Esophagus squamous epithelium (tissue), 5 donors: ENCODE data around the gene FNBP1L. TPM values are rescaled to one million over a fixed set of nuclear protein-coding genes. Genes with fewer than 3 reads are reported as not detected.

ENCODE experiments used
- DNase-seq: peaks from one replicate; lab custom pipeline; 2025; lab: John Stamatoyannopoulos, UW
- H3K27ac ChIP-seq, 4 donors: fragments of 200-600 bp; sonication (generic); one replicate each; pipeline ENCODE4 v1.5.1; 2016 to 2019; ENCODE audit warnings: mild to moderate bottlenecking in 1 of 4
- H3K27me3 ChIP-seq, 4 donors: fragments of 200-600 bp; sonication (generic); 1 replicate in 3 of 4; 2 replicates in 1 of 4; pipeline versions ENCODE4 v1.5.1 to v1.6.0; 2017 to 2021; ENCODE audit warnings: antibody characterized with exemption in 1 of 4
- H3K36me3 ChIP-seq, 3 donors: fragments of 200-600 bp; sonication (generic); one replicate each; pipeline ENCODE4 v1.5.1; 2016 to 2019
- H3K4me1 ChIP-seq, 3 donors: fragments of 200-600 bp; sonication (generic); one replicate each; pipeline ENCODE4 v1.5.1; 2017 to 2019
- H3K4me3 ChIP-seq, 4 donors: fragments of 200-600 bp; sonication (generic); 1 replicate in 3 of 4; 2 replicates in 1 of 4; pipeline ENCODE4 v1.5.1; 2016 to 2019; ENCODE audit warnings: mild to moderate bottlenecking in 2 of 4, moderate library complexity in 1 of 4
- H3K9me3 ChIP-seq, 3 donors: fragments of 200-600 bp; sonication (generic); one replicate each; pipeline ENCODE4 v1.5.1; 2016 to 2019
- POLR2A ChIP-seq, 4 donors: fragments of 450-650 bp; IDR thresholded peaks; one replicate each; pipeline ENCODE4 v1.6.1; 2017; ENCODE audit warnings: antibody characterized with exemption in 4 of 4, mild to moderate bottlenecking in 4 of 4, moderate library complexity in 3 of 4
- WGBS, 2 donors: methylation state at CpG; one replicate each; pipeline ENCODE4 v1.1.5; 2018; 5-methylcytosine and 5-hydroxymethylcytosine counted together
- intact Hi-C: fragments of 100-400 bp; cut with DNase I; formaldehyde crosslinking; loops from one replicate; pipeline ENCODE4 v1.15.0; 2022
- total RNA-seq, 4 donors: library from RNA; depleted of rRNA; stranded (reverse); fragments of >200 nt; gene quantifications; one replicate each; pipeline ENCODE4 v1.1.0, GENCODE V29; 2016
- TF ChIP-seq, protein P1 (sequence below), 6 experiments: fragments of 450-650 bp in 4 of 6; fragments of 200-600 bp in 2 of 6; sonication (generic) in 2 of 6; IDR thresholded peaks; one replicate each; pipeline ENCODE4 v1.5.1; 2016 to 2019; ENCODE audit warnings: antibody characterized with exemption in 6 of 6, mild to moderate bottlenecking in 4 of 6, moderate library complexity in 4 of 6
- donor health status: DM: yes; HTN: yes; CAD: no.

The FNBP1L gene
- total RNA-seq, 4 donors from 2014 or later = 7.5 to 14.2 (median 9.0) TPM

GRCh38 chr1:93599479-93599878 lies 151.6 kb downstream of the FNBP1L start:
- H3K27ac ChIP-seq = no peak overlapping the region
- H3K4me1 ChIP-seq = peaks cover 0 to 59% (median 27%) of the 10 kb centered on the region in 3 donors
- no peaks in the 10 kb centered on the region for H3K36me3 ChIP-seq
- no peaks in the 10 kb centered on the region for H3K27me3 ChIP-seq
- no peaks in the 10 kb centered on the region for H3K9me3 ChIP-seq
- no peak for DNase-seq
- intact Hi-C loops = no loop called here
- TF ChIP-seq POLR2A (IDR thresholded peaks at IDR 0.05) = no peak
- TF ChIP-seq, protein P1, sequence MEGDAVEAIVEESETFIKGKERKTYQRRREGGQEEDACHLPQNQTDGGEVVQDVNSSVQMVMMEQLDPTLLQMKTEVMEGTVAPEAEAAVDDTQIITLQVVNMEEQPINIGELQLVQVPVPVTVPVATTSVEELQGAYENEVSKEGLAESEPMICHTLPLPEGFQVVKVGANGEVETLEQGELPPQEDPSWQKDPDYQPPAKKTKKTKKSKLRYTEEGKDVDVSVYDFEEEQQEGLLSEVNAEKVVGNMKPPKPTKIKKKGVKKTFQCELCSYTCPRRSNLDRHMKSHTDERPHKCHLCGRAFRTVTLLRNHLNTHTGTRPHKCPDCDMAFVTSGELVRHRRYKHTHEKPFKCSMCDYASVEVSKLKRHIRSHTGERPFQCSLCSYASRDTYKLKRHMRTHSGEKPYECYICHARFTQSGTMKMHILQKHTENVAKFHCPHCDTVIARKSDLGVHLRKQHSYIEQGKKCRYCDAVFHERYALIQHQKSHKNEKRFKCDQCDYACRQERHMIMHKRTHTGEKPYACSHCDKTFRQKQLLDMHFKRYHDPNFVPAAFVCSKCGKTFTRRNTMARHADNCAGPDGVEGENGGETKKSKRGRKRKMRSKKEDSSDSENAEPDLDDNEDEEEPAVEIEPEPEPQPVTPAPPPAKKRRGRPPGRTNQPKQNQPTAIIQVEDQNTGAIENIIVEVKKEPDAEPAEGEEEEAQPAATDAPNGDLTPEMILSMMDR (IDR thresholded peaks at IDR 0.05) = no peak
- no peak overlapping the region for H3K4me3 ChIP-seq
- 93 to 98% methylated on average over 5 to 6 of the region's 6 CpGs for WGBS, 2 donors

GRCh38 chr1:93600663-93601062 lies 152.7 kb downstream of the FNBP1L start:
- peaks cover 0 to 51% (median 26%) of the 10 kb centered on the region in 3 donors for H3K4me1 ChIP-seq
- no peaks in the 10 kb centered on the region for H3K36me3 ChIP-seq
- WGBS, 2 donors = 60 to 100% methylated on average over 1 to 2 of the region's 2 CpGs
- intact Hi-C loops = no loop called here
- no peak overlapping the region for H3K27ac ChIP-seq
- TF ChIP-seq POLR2A (IDR thresholded peaks at IDR 0.05) = no peak
- TF ChIP-seq, protein P1 (IDR thresholded peaks at IDR 0.05) = no peak
- no peaks in the 10 kb centered on the region for H3K27me3 ChIP-seq
- H3K4me3 ChIP-seq = no peak overlapping the region
- DNase-seq = no peak
- no peaks in the 10 kb centered on the region for H3K9me3 ChIP-seq

- DNase-seq = no peak
- WGBS, 2 donors = 67 to 80% methylated on average over 1 of the region's 1 CpG
- intact Hi-C loops = no loop called here
- Histone ChIP-seq H3K4me1 (peaks cover 0 to 46% (median 19%) of the 10 kb centered on the region in 3 donors), H3K27ac (no peak overlapping the region), H3K4me3 (no peak overlapping the region), H3K36me3 (no peaks in the 10 kb centered on the region), H3K9me3 (no peaks in the 10 kb centered on the region), H3K27me3 (no peaks in the 10 kb centered on the region)
- TF ChIP-seq POLR2A (IDR thresholded peaks at IDR 0.05) = no peak
- TF ChIP-seq, protein P1 (IDR thresholded peaks at IDR 0.05) = no peak
Observed at GRCh38 chr1:93601686-93602085, 153.8 kb downstream of the FNBP1L start.

GRCh38 chr1:93602101-93602500 lies 154.2 kb downstream of the FNBP1L start:
- no peak for TF ChIP-seq POLR2A (IDR thresholded peaks at IDR 0.05)
- TF ChIP-seq, protein P1 (IDR thresholded peaks at IDR 0.05) = no peak
- peaks cover 0 to 42% (median 18%) of the 10 kb centered on the region in 3 donors for H3K4me1 ChIP-seq
- no peaks in the 10 kb centered on the region for H3K9me3 ChIP-seq
- H3K27me3 ChIP-seq = no peaks in the 10 kb centered on the region
- intact Hi-C loops = no loop called here
- 78 to 100% methylated on average over 3 to 4 of the region's 4 CpGs for WGBS, 2 donors
- DNase-seq = no peak
- H3K36me3 ChIP-seq = no peaks in the 10 kb centered on the region
- H3K4me3 ChIP-seq = no peak overlapping the region
- H3K27ac ChIP-seq = no peak overlapping the region

- Histone ChIP-seq H3K36me3 (no peaks in the 10 kb centered on the region), H3K4me1 (peaks cover 0 to 36% (median 9%) of the 10 kb centered on the region in 3 donors), H3K9me3 (no peaks in the 10 kb centered on the region), H3K4me3 (no peak overlapping the region), H3K27me3 (no peaks in the 10 kb centered on the region), H3K27ac (no peak overlapping the region)
- no peak for TF ChIP-seq POLR2A (IDR thresholded peaks at IDR 0.05)
- TF ChIP-seq, protein P1 (IDR thresholded peaks at IDR 0.05) = no peak
- WGBS, 2 donors = 75 to 90% methylated on average over 3 of the region's 3 CpGs
- intact Hi-C loops = no loop called here
- no peak for DNase-seq
Observed at GRCh38 chr1:93603106-93603505, 155.2 kb downstream of the FNBP1L start.
